ENCODE results near the gene BMPER. TPM values are rescaled to one million over a fixed set of nuclear protein-coding genes. Genes with fewer than 3 reads are reported as not detected.

The BMPER gene
- total and polyA plus RNA-seq, 2 of the 8 experiments (the other 6 are each of a cell fraction or from before 2014, with no cell fraction given): 0.33 to 0.69 TPM

DNA sequence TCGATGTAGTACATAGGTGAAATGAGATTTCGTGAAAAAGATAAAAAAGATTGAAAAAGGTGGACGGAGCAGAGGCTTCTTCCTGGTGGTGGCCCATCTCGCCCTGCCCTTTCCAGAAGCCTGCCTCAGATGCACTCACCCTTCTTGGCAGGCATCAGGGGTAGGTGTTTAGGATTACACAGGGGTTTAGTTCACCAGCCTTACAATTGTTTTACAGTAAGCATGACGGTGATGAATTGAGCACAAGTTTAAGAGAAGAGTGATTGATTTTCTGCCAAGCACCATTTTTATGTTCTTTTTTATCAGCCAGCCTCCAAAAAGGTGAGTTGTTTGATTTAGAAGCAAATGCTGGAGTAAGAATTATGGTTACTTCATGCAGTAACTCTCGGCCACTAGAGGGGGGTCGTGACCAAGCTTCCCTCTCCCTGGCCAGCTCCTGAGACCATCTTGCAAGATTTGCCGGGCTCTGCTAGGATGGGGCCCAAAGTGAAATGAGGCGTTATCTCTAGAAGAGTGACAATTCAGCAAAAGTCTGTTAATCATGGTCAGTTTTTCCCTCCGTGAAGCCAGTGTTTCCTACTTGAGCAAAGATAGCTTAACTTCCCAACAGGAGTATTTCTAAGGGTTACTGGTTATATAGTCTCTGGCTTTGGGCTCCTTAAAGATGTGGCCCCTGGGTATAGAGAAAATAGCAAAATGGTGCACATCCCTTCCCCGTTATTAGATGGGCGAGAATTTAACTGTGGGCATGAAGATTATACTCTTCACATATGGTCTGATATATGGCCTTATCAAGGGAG, 228.8 kb downstream of the BMPER start (continued):
- TF ChIP-seq BACH1 (IDR thresholded peaks at IDR 0.05; ENCODE audit: low read length): no peak

Measured in H1 (cell line).